ENCODE measurements around the gene CRYBA4.

The CRYBA4 gene

DNA sequence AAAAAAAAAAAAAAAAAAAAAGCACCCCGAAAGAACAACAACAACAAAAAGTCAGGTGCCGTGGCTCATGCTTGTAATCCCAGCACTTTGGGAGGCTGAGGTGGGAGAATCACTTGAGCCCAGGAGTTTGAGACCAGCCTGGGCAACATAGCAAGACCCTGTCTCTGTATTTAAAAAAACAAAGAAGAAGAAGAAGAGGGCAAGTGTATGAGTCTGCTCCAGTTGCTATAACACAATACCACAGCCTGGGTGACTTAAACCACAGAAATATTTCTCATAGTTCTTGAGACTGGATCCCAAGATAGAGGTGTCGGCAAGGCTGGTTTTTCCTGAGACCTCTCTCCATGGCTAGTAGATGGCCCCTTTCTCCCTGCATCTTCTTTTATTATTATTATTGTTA lies 12.4 kb downstream of the CRYBA4 start:
- CTCF ChIA-PET: no interaction called here
- TF ChIP-seq FOXK2 (IDR thresholded peaks at IDR 0.05) (no peak), ELF4 (IDR thresholded peaks at IDR 0.05) (no peak), BHLHE40 (IDR thresholded peaks at IDR 0.05; ENCODE audit: borderline replicate concordance) (no peak), L3MBTL2 (conservative IDR thresholded peaks at IDR 0.05) (no peak), HDGF (IDR thresholded peaks at IDR 0.05; ENCODE audit: borderline replicate concordance) (no peak)
- POLR2A ChIA-PET: no interaction called here
- no peak for DNase-seq (ENCODE audit: extremely low spot score)

DNA sequence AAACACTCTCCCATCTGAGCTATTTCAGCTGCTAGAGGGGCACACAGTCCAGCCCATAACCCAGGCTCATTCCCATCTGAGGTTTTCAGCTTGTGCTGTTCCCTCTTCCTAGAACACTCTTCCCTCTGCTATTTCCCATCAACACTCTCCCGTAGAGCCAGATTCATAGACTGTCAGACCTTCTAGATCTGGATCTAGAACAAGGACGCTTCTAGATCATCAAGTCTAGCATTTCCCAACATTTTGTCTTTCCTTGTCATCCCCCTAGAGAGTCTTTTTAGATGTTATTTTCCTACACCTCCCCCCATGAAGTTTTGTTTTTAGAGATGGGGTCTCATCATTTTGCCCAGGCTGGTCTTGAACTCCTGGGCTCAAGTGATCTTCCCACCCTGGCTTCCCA lies 13.4 kb downstream of the CRYBA4 start:
- POLR2A ChIA-PET: no interaction called here

DNA sequence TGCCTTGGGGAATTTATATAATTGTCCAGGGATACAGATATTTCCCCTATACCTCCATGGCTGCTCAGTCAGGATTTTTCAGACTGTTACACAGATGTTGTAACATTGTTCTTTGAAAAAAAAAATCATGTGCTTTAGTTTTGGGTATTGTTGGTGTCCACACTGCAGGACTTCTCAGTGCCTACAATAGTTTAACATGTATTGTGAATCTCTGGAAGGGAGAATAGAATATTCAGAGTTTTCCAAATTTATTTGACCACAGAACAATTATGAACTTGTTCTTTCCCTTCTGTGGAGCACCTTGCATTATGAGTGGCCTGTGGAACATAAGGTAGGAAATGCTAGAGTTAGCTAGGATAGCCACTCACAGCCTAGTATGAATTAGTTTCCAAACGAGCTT lies 14.5 kb downstream of the CRYBA4 start:
- CTCF ChIA-PET: no interaction called here
- POLR2A ChIA-PET: no interaction called here

More for the DNA sequence above, 13.4 kb downstream of the CRYBA4 start:
- CTCF ChIA-PET: no interaction called here
- TF ChIP-seq BHLHE40 (IDR thresholded peaks at IDR 0.05; ENCODE audit: borderline replicate concordance): no peak
- TF ChIP-seq HDGF (IDR thresholded peaks at IDR 0.05; ENCODE audit: borderline replicate concordance): no peak
- TF ChIP-seq ARNT (IDR thresholded peaks at IDR 0.05): no peak
- TF ChIP-seq FOXA1 (IDR thresholded peaks at IDR 0.05): no peak
- no peak for DNase-seq (ENCODE audit: extremely low spot score)

DNA sequence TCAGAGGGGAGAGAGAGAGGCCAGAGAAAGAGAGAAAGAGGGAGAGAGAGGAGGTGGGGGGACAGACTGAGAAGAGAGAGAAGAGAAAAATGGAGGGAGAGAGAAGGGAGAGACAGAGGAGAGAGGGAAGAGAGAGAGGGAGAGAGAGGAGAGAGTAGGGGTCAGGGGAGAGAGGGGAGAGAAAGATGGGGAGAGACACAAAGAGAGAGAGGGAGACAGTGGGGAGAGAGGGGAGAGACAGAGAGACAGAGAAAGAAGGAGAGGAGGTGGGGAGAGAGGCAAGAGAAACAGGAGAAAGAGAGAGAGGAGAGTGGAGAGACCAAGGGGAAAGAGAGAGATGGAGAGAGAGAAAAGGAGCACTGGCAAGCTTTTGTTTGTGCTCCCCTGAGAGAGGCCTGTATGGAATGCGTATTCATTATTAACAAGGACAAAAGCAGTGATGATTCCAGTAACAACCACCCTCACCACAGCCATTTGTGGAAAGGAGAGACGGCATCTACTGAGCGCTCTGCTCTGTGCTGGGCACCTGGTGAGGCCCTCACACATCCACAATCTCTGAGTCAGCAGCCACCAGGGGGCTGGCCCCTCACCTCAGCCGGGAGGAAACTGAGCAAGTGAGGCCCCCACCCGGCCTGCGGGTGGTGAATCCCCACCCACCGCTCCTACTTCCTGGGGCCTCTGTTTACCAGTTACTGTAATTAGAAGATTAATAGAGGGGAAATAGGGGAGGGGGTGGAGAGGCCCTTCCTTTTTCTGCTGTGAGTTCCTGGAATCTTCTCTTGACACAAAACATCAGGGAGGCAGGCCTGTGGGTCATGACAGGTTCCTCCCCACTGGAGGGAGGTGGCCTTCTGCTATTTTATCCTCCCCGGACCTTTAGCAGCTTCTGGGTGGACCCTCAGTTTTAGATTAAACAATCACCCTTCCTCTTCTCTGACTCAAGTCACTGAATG lies 21.0 kb downstream of the CRYBA4 start:
- no peak for TF ChIP-seq CTBP1 (IDR thresholded peaks at IDR 0.05; ENCODE audit: borderline replicate concordance)
- TF ChIP-seq NFRKB (IDR thresholded peaks at IDR 0.05): no peak
- no peak for TF ChIP-seq ARNT (IDR thresholded peaks at IDR 0.05)
- TF ChIP-seq SP1 (IDR thresholded peaks at IDR 0.05): no peak
- TF ChIP-seq ELF4 (IDR thresholded peaks at IDR 0.05): no peak
- no peak for TF ChIP-seq FOXM1 (IDR thresholded peaks at IDR 0.05; ENCODE audit: borderline replicate concordance)
- TF ChIP-seq FOXA1 (IDR thresholded peaks at IDR 0.05): no peak
- TF ChIP-seq SUZ12 (IDR thresholded peaks at IDR 0.05): no peak
- TF ChIP-seq HDGF (IDR thresholded peaks at IDR 0.05; ENCODE audit: borderline replicate concordance): no peak
- no peak for TF ChIP-seq LEF1 (IDR thresholded peaks at IDR 0.05; ENCODE audit: borderline replicate concordance)
- no peak for TF ChIP-seq BHLHE40 (IDR thresholded peaks at IDR 0.05; ENCODE audit: borderline replicate concordance)
- TF ChIP-seq TARDBP (IDR thresholded peaks at IDR 0.05): no peak
- TF ChIP-seq, protein P1, sequence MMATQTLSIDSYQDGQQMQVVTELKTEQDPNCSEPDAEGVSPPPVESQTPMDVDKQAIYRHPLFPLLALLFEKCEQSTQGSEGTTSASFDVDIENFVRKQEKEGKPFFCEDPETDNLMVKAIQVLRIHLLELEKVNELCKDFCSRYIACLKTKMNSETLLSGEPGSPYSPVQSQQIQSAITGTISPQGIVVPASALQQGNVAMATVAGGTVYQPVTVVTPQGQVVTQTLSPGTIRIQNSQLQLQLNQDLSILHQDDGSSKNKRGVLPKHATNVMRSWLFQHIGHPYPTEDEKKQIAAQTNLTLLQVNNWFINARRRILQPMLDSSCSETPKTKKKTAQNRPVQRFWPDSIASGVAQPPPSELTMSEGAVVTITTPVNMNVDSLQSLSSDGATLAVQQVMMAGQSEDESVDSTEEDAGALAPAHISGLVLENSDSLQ (IDR thresholded peaks at IDR 0.05): no peak
- TF ChIP-seq L3MBTL2 (conservative IDR thresholded peaks at IDR 0.05): no peak
- no peak for TF ChIP-seq ZNF384 (IDR thresholded peaks at IDR 0.05)
- no peak for TF ChIP-seq FOXK2 (IDR thresholded peaks at IDR 0.05)
- DNase-seq (ENCODE audit: extremely low spot score): no peak
- ChIA-PET CTCF (interaction anchor here (0.7 to 0.9 kb wide), 2 partner anchors 14 to 40 kb away, joined by 3 to 4 read pairs; no protein-coding TSS in a partner anchor), POLR2A (interaction anchor here (1.1 to 1.4 kb wide), 2 partner anchors 19 to 26 kb away, joined by 3 to 5 read pairs; no protein-coding TSS in a partner anchor)

More for the DNA sequence above, 14.5 kb downstream of the CRYBA4 start:
- no peak for TF ChIP-seq ZNF384 (IDR thresholded peaks at IDR 0.05)
- no peak for TF ChIP-seq LEF1 (IDR thresholded peaks at IDR 0.05; ENCODE audit: borderline replicate concordance)
- no peak for TF ChIP-seq FOXA1 (IDR thresholded peaks at IDR 0.05)
- TF ChIP-seq ARNT (IDR thresholded peaks at IDR 0.05): no peak
- TF ChIP-seq TARDBP (IDR thresholded peaks at IDR 0.05): no peak
- TF ChIP-seq FOXM1 (IDR thresholded peaks at IDR 0.05; ENCODE audit: borderline replicate concordance): no peak
- no peak for DNase-seq (ENCODE audit: extremely low spot score)

DNA sequence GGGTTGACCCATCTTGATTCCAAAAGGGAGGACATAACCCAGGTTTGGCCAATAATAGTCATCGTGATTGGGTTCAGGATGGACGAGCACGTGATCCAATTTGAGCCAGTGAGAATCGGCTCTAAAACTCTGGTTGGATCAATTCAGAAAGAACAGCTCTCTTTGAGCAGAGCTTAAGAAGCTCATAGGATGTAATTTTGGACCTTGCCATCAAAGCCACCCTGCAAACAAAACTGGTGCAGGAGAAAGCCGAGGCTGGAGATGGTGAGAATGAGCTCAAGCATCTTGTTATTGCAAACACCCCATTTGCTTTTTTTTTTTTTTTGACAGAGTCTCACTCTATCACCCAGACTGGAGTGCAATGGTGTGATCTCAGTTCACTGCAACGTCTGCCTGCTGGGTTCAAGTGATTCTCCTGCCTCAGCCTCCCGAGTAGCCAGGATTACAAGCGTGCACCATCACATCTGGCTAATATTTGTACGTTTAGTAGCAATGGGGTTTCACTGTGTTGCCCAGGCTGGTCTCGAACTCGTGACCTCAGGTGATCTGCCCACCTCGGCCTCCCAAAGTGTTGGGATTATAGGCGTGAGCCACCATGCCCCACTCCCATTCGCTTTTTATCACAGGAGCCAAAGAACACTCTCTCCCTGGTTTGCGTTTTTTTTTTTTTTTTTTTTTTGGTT lies 21.8 kb downstream of the CRYBA4 start:
- ChIA-PET CTCF (interaction anchor here (1.2 kb wide), 1 partner anchor 123 kb away, joined by 3 read pairs; no protein-coding TSS in a partner anchor), POLR2A (interaction anchor here (1.4 kb wide), 1 partner anchor 27 kb away, joined by 5 read pairs; no protein-coding TSS in a partner anchor)
- TF ChIP-seq TARDBP (IDR thresholded peaks at IDR 0.05): no peak
- TF ChIP-seq SUZ12 (IDR thresholded peaks at IDR 0.05): no peak
- TF ChIP-seq NFRKB (IDR thresholded peaks at IDR 0.05): no peak
- TF ChIP-seq SP1 (IDR thresholded peaks at IDR 0.05): no peak
- TF ChIP-seq HDGF (IDR thresholded peaks at IDR 0.05; ENCODE audit: borderline replicate concordance): no peak
- no peak for TF ChIP-seq ELF4 (IDR thresholded peaks at IDR 0.05)
- no peak for TF ChIP-seq ZNF384 (IDR thresholded peaks at IDR 0.05)
- no peak for TF ChIP-seq FOXA1 (IDR thresholded peaks at IDR 0.05)
- TF ChIP-seq FOXM1 (IDR thresholded peaks at IDR 0.05; ENCODE audit: borderline replicate concordance): no peak
- TF ChIP-seq LEF1 (IDR thresholded peaks at IDR 0.05; ENCODE audit: borderline replicate concordance): no peak
- TF ChIP-seq BHLHE40 (IDR thresholded peaks at IDR 0.05; ENCODE audit: borderline replicate concordance): no peak
- TF ChIP-seq, protein P1 (IDR thresholded peaks at IDR 0.05): no peak
- TF ChIP-seq L3MBTL2 (conservative IDR thresholded peaks at IDR 0.05): no peak
- no peak for TF ChIP-seq CTBP1 (IDR thresholded peaks at IDR 0.05; ENCODE audit: borderline replicate concordance)
- no peak for TF ChIP-seq ARNT (IDR thresholded peaks at IDR 0.05)
- no peak for TF ChIP-seq FOXK2 (IDR thresholded peaks at IDR 0.05)
- no peak for DNase-seq (ENCODE audit: extremely low spot score)

DNA sequence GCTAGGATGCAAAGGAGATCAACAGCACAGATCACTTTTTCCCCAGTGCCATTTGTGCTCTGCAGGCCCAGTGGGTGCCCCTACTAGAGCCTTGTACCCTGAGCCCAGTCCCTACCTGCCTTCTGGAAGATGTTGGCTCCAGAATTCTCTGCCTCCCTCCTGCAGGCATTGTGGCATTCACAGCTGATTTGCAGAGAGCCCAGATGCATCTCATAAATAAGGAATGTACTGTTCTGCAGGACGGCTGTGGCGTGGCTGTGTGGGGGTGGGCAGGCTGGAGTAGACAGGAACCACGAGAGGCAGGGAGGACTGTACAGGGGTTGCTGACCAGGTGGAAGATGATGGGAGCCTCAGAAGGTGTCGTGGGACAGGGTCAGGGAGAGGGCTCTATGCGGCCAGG lies 24.4 kb downstream of the CRYBA4 start:
- ChIA-PET CTCF (no interaction called here), POLR2A (interaction anchor here (1.1 kb wide), 1 partner anchor 163 kb away, joined by 3 read pairs; the partner anchor contains the start of genes HPS4 and SRRD)
- no peak for TF ChIP-seq HDGF (IDR thresholded peaks at IDR 0.05; ENCODE audit: borderline replicate concordance)
- TF ChIP-seq FOXK2 (IDR thresholded peaks at IDR 0.05): no peak
- TF ChIP-seq, protein P1 (IDR thresholded peaks at IDR 0.05): no peak
- TF ChIP-seq BHLHE40 (IDR thresholded peaks at IDR 0.05; ENCODE audit: borderline replicate concordance): no peak
- TF ChIP-seq ELF4 (IDR thresholded peaks at IDR 0.05): no peak
- no peak for TF ChIP-seq NFRKB (IDR thresholded peaks at IDR 0.05)
- no peak for TF ChIP-seq LEF1 (IDR thresholded peaks at IDR 0.05; ENCODE audit: borderline replicate concordance)
- no peak for TF ChIP-seq TARDBP (IDR thresholded peaks at IDR 0.05)
- TF ChIP-seq SP1 (IDR thresholded peaks at IDR 0.05): no peak
- DNase-seq (ENCODE audit: extremely low spot score): no peak
